Type B pancreatic cell (in vitro differentiated cells): Measurements from ENCODE around the gene TAS2R46. TPM values are rescaled to one million over a fixed set of nuclear protein-coding genes. Genes with fewer than 3 reads are reported as not detected.

ENCODE experiments used
- DNase-seq: peaks from one replicate; pipeline ENCODE4 v3.0.0; 2021; ENCODE audit warnings: mixed read lengths; ENCODE audit not compliant: unreplicated experiment; ENCODE audit errors: extremely low spot score
- H3K27ac Mint-ChIP-seq: 2 replicates; pipeline ENCODE4 v1.8.0; 2021; ENCODE audit warnings: mild to moderate bottlenecking, mixed read lengths
- H3K27me3 Mint-ChIP-seq: 2 replicates; pipeline ENCODE4 v1.8.0; 2021; ENCODE audit warnings: mixed read lengths
- H3K36me3 Mint-ChIP-seq: 2 replicates; pipeline ENCODE4 v1.8.0; 2021; ENCODE audit warnings: mixed read lengths
- H3K4me1 Mint-ChIP-seq: one replicate; pipeline ENCODE4 v1.8.0; 2021; ENCODE audit warnings: mixed read lengths; ENCODE audit not compliant: unreplicated experiment
- H3K4me3 Mint-ChIP-seq: 2 replicates; pipeline ENCODE4 v1.8.0; 2021; ENCODE audit warnings: mild to moderate bottlenecking, mixed read lengths
- H3K9me3 Mint-ChIP-seq: 2 replicates; pipeline ENCODE4 v1.8.0; 2021; ENCODE audit warnings: mixed read lengths
- CTCF ChIP-seq: fragments of 200-600 bp; sonication (generic); conservative IDR thresholded peaks from 2 replicates; pipeline ENCODE4 v1.5.0; 2021; ENCODE audit warnings: antibody characterized with exemption, mild to moderate bottlenecking
- total RNA-seq: library from RNA; stranded (reverse); gene quantifications from 2 replicates; pipeline ENCODE4 v1.2.1, GENCODE V29; 2021; ENCODE audit warnings: low replicate concordance

The TAS2R46 gene
- total RNA-seq, 1 donor from 2014 or later = 0.85 TPM

DNA sequence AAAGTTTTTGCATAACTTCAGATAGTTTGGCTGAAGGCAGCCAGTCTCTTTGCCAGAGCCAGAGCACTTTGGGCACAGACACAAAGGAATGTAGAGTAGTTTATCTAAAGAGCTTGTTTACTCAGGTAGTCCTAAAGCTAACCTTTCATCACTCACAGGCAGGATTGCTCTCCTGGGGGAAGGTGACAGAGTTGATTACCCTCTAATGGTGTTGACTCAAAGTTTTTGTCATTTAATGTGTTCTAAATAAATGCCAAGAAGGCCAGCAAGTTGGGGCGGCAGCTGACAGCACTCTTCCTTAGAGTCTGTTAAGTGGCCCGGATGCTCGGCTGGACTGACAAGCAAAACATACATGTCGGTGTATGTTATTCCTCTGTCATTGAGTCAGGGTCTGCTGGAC is 9.3 kb upstream of the TAS2R46 start:
- H3K36me3 Mint-ChIP-seq = peaks cover 26% of the 10 kb centered on the region
- H3K4me1 Mint-ChIP-seq = no peaks in the 10 kb centered on the region
- no peak overlapping the region for H3K27ac Mint-ChIP-seq
- no peak for TF ChIP-seq CTCF
- no peaks in the 10 kb centered on the region for H3K27me3 Mint-ChIP-seq
- H3K9me3 Mint-ChIP-seq = no peaks in the 10 kb centered on the region
- no peak for DNase-seq
- H3K4me3 Mint-ChIP-seq = no peak overlapping the region

DNA sequence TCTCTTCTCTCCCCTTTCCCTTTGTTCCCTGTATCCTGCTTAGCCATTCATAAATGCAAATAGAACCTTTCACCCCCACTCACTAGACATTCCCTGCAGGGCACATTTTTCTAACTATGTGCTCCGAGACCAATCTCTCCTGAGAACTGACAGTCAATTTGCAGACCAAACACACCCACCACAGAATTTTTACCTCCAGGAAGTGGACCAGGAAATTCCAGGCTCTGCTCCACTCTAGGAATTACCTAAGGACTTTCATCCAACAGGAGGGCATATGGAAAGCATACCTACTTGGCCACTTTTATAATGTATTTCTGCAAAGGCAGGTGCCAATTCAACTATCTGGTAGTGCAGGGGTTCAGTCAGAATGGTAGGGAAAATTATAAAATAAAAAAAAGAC is 8.9 kb upstream of the TAS2R46 start:
- no peak for DNase-seq
- TF ChIP-seq CTCF = no peak
- H3K27me3 Mint-ChIP-seq = no peaks in the 10 kb centered on the region
- H3K9me3 Mint-ChIP-seq = no peaks in the 10 kb centered on the region
- no peak overlapping the region for H3K4me3 Mint-ChIP-seq
- peaks cover 26% of the 10 kb centered on the region for H3K36me3 Mint-ChIP-seq
- H3K4me1 Mint-ChIP-seq = no peaks in the 10 kb centered on the region
- no peak overlapping the region for H3K27ac Mint-ChIP-seq

DNA sequence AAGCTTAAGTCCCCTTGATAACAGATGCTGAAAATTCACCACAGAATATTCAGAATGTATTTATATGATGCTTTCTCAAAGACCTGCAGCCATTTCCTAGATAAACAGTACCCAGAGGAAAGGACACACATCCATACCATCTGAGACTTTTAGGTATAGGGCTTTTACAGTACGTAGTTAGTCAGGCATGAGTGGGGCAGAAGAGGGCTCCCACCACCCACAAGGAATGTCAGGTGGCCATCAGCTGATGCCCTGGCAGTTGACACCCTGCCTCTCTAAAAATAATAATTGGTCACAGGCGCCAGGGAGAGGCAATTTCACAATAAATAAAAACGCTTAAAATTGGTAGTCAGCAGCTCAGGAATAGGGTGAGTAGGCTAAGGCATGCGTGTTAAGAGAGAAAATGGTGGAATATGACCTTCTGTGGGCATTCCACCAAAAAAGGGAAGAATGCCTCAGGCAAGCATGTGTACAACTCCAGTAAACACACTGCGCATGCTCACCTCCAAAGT is 7.8 kb upstream of the TAS2R46 start:
- H3K27ac Mint-ChIP-seq = no peak overlapping the region
- no peaks in the 10 kb centered on the region for H3K27me3 Mint-ChIP-seq
- no peaks in the 10 kb centered on the region for H3K4me1 Mint-ChIP-seq
- no peak overlapping the region for H3K4me3 Mint-ChIP-seq
- H3K9me3 Mint-ChIP-seq = no peaks in the 10 kb centered on the region
- TF ChIP-seq CTCF = no peak
- peaks cover 28% of the 10 kb centered on the region for H3K36me3 Mint-ChIP-seq
- no peak for DNase-seq

GRCh38 chr12:11067514-11067913 is 5.4 kb upstream of the TAS2R46 start:
- no peaks in the 10 kb centered on the region for H3K27me3 Mint-ChIP-seq
- peaks cover 32% of the 10 kb centered on the region for H3K36me3 Mint-ChIP-seq
- no peak for DNase-seq
- TF ChIP-seq CTCF = no peak
- no peak overlapping the region for H3K27ac Mint-ChIP-seq
- H3K4me1 Mint-ChIP-seq = no peaks in the 10 kb centered on the region
- H3K9me3 Mint-ChIP-seq = no peaks in the 10 kb centered on the region
- H3K4me3 Mint-ChIP-seq = no peak overlapping the region

- Mint-ChIP-seq H3K27me3 (no peaks in the 10 kb centered on the region), H3K4me1 (no peaks in the 10 kb centered on the region), H3K9me3 (no peaks in the 10 kb centered on the region), H3K36me3 (peaks cover 21% of the 10 kb centered on the region), H3K27ac (no peak overlapping the region), H3K4me3 (no peak overlapping the region)
- TF ChIP-seq CTCF = no peak
- DNase-seq = no peak
Observed at GRCh38 chr12:11059784-11060183, 2.3 kb downstream of the TAS2R46 start.

GRCh38 chr12:11059041-11059440 is 3.1 kb downstream of the TAS2R46 start:
- DNase-seq = no peak
- H3K27me3 Mint-ChIP-seq = no peaks in the 10 kb centered on the region
- TF ChIP-seq CTCF = no peak
- H3K9me3 Mint-ChIP-seq = no peaks in the 10 kb centered on the region
- H3K4me1 Mint-ChIP-seq = no peaks in the 10 kb centered on the region
- H3K36me3 Mint-ChIP-seq = peaks cover 15% of the 10 kb centered on the region
- no peak overlapping the region for H3K27ac Mint-ChIP-seq
- no peak overlapping the region for H3K4me3 Mint-ChIP-seq
